ENCODE results near the gene ITGB2. TPM values are rescaled to one million over a fixed set of nuclear protein-coding genes. Genes with fewer than 3 reads are reported as not detected.

ITGB2 gene
- total RNA-seq, 1 donor from 2014 or later: 370 TPM

- TF ChIP-seq CTCF (IDR thresholded peaks at IDR 0.05): no peak
- Histone ChIP-seq H3K27ac (no peak overlapping the region), H3K9me3 (no peaks in the 10 kb centered on the region), H3K27me3 (no peaks in the 10 kb centered on the region), H3K4me1 (peaks cover 4% of the 10 kb centered on the region), H3K36me3 (peaks cover 87% of the 10 kb centered on the region), H3K4me3 (no peak overlapping the region)
- intact Hi-C loops (cut with DNase I): loop anchor here (10.0 kb wide), 1 partner anchor 50 kb away; the partner anchor contains the start of gene UBE2G2
- DNase-seq (peak; percentile 60), ATAC-seq (no peak)
Observed at GRCh38 chr21:44854664-44855446, 65.8 kb downstream of the ITGB2 start.

- TF ChIP-seq CTCF (IDR thresholded peaks at IDR 0.05): no peak
- intact Hi-C loops (cut with DNase I): loop anchor here (10.0 kb wide), 1 partner anchor 50 kb away; the partner anchor contains the start of gene UBE2G2
- H3K4me3 ChIP-seq: no peak overlapping the region
Observed at GRCh38 chr21:44854391-44854663, 66.4 kb downstream of the ITGB2 start.

GRCh38 chr21:44853601-44854390 lies 66.9 kb downstream of the ITGB2 start:
- Histone ChIP-seq H3K27ac (no peak overlapping the region), H3K4me1 (no peaks in the 10 kb centered on the region), H3K4me3 (no peak overlapping the region), H3K9me3 (no peaks in the 10 kb centered on the region), H3K36me3 (peaks cover 87% of the 10 kb centered on the region), H3K27me3 (no peaks in the 10 kb centered on the region)
- DNase-seq (peak; percentile 59), ATAC-seq (peak; percentile 8)
- intact Hi-C loops (cut with DNase I): loop anchor here (10.0 kb wide), 1 partner anchor 49 kb away; the partner anchor contains the start of gene UBE2G2
- TF ChIP-seq CTCF (IDR thresholded peaks at IDR 0.05): no peak

More at GRCh38 chr21:44854391-44854663, 66.4 kb downstream of the ITGB2 start:
- DNase-seq: peak; percentile 37
- H3K9me3 ChIP-seq: no peaks in the 10 kb centered on the region
- H3K27ac ChIP-seq: no peak overlapping the region
- H3K27me3 ChIP-seq: no peaks in the 10 kb centered on the region
- H3K4me1 ChIP-seq: peaks cover 4% of the 10 kb centered on the region
- H3K36me3 ChIP-seq: peaks cover 87% of the 10 kb centered on the region
- no peak for ATAC-seq

GRCh38 chr21:44850905-44851657 lies 69.6 kb downstream of the ITGB2 start:
- Histone ChIP-seq H3K27ac (no peak overlapping the region), H3K4me3 (no peak overlapping the region), H3K27me3 (no peaks in the 10 kb centered on the region), H3K4me1 (peaks cover 10% of the 10 kb centered on the region), H3K9me3 (no peaks in the 10 kb centered on the region), H3K36me3 (peaks cover 65% of the 10 kb centered on the region)
- TF ChIP-seq CTCF (IDR thresholded peaks at IDR 0.05): no peak
- intact Hi-C loops (cut with DNase I): loop anchor here (10.0 kb wide), 1 partner anchor 46 kb away; the partner anchor contains the start of gene UBE2G2
- no peak for ATAC-seq
- DNase-seq: peak; percentile 37

GRCh38 chr21:44850208-44850800 lies 70.4 kb downstream of the ITGB2 start:
- Histone ChIP-seq H3K36me3 (peaks cover 57% of the 10 kb centered on the region), H3K4me3 (no peak overlapping the region), H3K9me3 (no peaks in the 10 kb centered on the region), H3K27ac (no peak overlapping the region), H3K27me3 (no peaks in the 10 kb centered on the region), H3K4me1 (peaks cover 18% of the 10 kb centered on the region)
- ATAC-seq (no peak), DNase-seq (peak; percentile 51)
- TF ChIP-seq CTCF (IDR thresholded peaks at IDR 0.05): no peak
- intact Hi-C loops (cut with DNase I): loop anchor here (10.0 kb wide), 1 partner anchor 46 kb away; the partner anchor contains the start of gene UBE2G2
